Hepatocyte (in vitro differentiated cells): Measurements from ENCODE around the gene BCO1. TPM values are rescaled to one million over a fixed set of nuclear protein-coding genes. Genes with fewer than 3 reads are reported as not detected.

Experiments used
- DNase-seq: peaks from one replicate; pipeline ENCODE4 v3.0.0-alpha.2; 2016; ENCODE audit warnings: low spot score
- H2AFZ ChIP-seq: fragments of 200-600 bp; sonication (generic); 2 replicates; pipeline ENCODE4 v1.6.0; 2016; ENCODE audit warnings: antibody characterized with exemption, mild to moderate bottlenecking
- H3K27ac ChIP-seq: fragments of 200-600 bp; sonication (generic); 2 replicates; pipeline ENCODE4 v1.5.1; 2016; ENCODE audit warnings: mild to moderate bottlenecking
- H3K27me3 ChIP-seq: fragments of 200-600 bp; sonication (generic); 2 replicates; pipeline ENCODE4 v1.6.1; 2016
- H3K36me3 ChIP-seq: fragments of 200-600 bp; sonication (generic); replicated peaks from 2 replicates; pipeline ENCODE4 v1.5.1; 2016; ENCODE audit warnings: low read depth; ENCODE audit not compliant: insufficient read depth
- H3K4me1 ChIP-seq: fragments of 200-600 bp; sonication (generic); 2 replicates; pipeline ENCODE4 v1.5.1; 2016; ENCODE audit warnings: mild to moderate bottlenecking, moderate library complexity; ENCODE audit not compliant: insufficient read depth
- H3K4me2 ChIP-seq: fragments of 200-600 bp; sonication (generic); 2 replicates; pipeline ENCODE4 v1.6.0; 2016
- H3K4me3 ChIP-seq: fragments of 200-600 bp; sonication (generic); 2 replicates; pipeline ENCODE4 v1.5.1; 2016; ENCODE audit warnings: mild to moderate bottlenecking
- H3K79me2 ChIP-seq: fragments of 200-600 bp; sonication (generic); 2 replicates; pipeline ENCODE4 v1.6.0; 2017; ENCODE audit warnings: mild to moderate bottlenecking
- H3K9me2 ChIP-seq: fragments of 200-600 bp; sonication (generic); replicated peaks from 2 replicates; pipeline ENCODE4 v1.6.0; 2017; ENCODE audit warnings: mild to moderate bottlenecking; ENCODE audit not compliant: insufficient read depth
- H3K9me3 ChIP-seq: fragments of 200-600 bp; sonication (generic); 2 replicates; pipeline ENCODE4 v1.5.1; 2016; ENCODE audit warnings: low read depth, mild to moderate bottlenecking
- H4K20me1 ChIP-seq: fragments of 200-600 bp; sonication (generic); 2 replicates; pipeline ENCODE4 v1.6.0; 2016; ENCODE audit warnings: mild to moderate bottlenecking; ENCODE audit not compliant: insufficient read depth, poor library complexity, severe bottlenecking
- EZH2 ChIP-seq: fragments of 200-600 bp; sonication (generic); IDR thresholded peaks from 2 replicates; pipeline ENCODE4 v1.6.1; 2016; ENCODE audit warnings: antibody characterized with exemption, mild to moderate bottlenecking, borderline replicate concordance
- EZH2phosphoT487 ChIP-seq: fragments of 200-600 bp; sonication (generic); IDR thresholded peaks from one replicate; pipeline ENCODE4 v1.6.1; 2018; ENCODE audit warnings: antibody characterized with exemption, mild to moderate bottlenecking, low read depth, moderate library complexity; ENCODE audit not compliant: unreplicated experiment, severe bottlenecking
- WGBS: methylation state at CpG from one replicate; pipeline ENCODE4 v1.1.6; 2016; ENCODE audit warnings: low lambda C conversion rate; ENCODE audit errors: missing lambda C conversion rate; 5-methylcytosine and 5-hydroxymethylcytosine counted together
- polyA plus RNA-seq: library from polyadenylated mRNA; unstranded; fragments of >200 nt; fragmentation: Nextera tagmentation; extraction: Ambion mirVana; gene quantifications from 2 replicates; pipeline ENCODE4 v1.2.1, GENCODE V29; 2016
- total RNA-seq: library from RNA; depleted of rRNA; stranded (reverse); fragments of >200 nt; gene quantifications from 2 replicates; pipeline ENCODE4 v1.2.3, GENCODE V29; 2014
- TF ChIP-seq, protein P1 (sequence below): fragments of 200-600 bp; sonication (generic); IDR thresholded peaks from 2 replicates; pipeline ENCODE4 v1.5.1; 2016; ENCODE audit warnings: antibody characterized with exemption, mild to moderate bottlenecking; ENCODE audit not compliant: poor library complexity

BCO1 gene
- total and polyA plus RNA-seq, 2 experiments from 2014 or later: 1.6 to 2.4 TPM

DNA sequence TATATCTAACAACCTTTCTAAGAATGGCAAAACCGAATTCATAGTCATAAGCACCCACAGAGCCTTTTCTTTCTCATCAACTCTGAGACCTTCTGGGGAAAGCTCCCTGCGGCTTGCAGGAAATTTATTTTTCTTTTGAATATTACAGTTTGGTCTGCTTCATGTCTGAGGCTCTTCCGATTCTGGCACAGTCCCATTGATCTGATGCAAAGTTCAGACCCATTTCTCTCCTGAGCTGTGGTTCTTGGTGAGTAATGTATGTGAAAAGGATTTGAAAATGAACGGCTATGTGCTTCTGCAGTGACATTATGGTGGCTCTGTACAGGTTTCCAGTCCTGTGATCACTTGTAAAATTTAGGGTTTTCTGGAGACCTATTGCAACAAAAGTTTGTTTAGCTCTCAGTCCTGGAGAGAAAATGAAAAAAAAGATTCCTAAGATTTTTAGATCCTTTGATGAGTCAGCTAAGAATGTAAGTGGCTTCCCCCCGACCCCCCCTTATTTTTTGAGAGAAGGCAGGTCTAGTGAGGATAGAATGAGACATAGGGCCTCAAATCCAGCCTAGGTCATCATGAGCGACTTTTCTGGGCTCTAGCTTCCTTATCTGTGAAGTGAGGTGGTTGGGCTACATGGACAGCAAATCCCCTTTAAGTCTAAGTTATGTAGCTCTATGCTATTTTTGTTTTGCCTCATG, 80.9 kb downstream of the BCO1 start:
- Histone ChIP-seq H4K20me1 (no peaks in the 10 kb centered on the region), H3K27me3 (no peaks in the 10 kb centered on the region), H3K79me2 (peaks cover 87% of the 10 kb centered on the region), H3K9me2 (no peaks in the 10 kb centered on the region), H3K36me3 (no peaks in the 10 kb centered on the region), H3K4me1 (peaks cover 6% of the 10 kb centered on the region), H3K4me2 (peak overlapping the region; percentile 55), H3K4me3 (no peak overlapping the region), H2AFZ (no peak overlapping the region), H3K27ac (peak overlapping the region; percentile 18), H3K9me3 (no peaks in the 10 kb centered on the region)
- 60% methylated on average over 6 of the region's 6 CpGs for whole genome bisulfite sequencing
- DNase-seq: peak; percentile 66
- TF ChIP-seq, protein P1, sequence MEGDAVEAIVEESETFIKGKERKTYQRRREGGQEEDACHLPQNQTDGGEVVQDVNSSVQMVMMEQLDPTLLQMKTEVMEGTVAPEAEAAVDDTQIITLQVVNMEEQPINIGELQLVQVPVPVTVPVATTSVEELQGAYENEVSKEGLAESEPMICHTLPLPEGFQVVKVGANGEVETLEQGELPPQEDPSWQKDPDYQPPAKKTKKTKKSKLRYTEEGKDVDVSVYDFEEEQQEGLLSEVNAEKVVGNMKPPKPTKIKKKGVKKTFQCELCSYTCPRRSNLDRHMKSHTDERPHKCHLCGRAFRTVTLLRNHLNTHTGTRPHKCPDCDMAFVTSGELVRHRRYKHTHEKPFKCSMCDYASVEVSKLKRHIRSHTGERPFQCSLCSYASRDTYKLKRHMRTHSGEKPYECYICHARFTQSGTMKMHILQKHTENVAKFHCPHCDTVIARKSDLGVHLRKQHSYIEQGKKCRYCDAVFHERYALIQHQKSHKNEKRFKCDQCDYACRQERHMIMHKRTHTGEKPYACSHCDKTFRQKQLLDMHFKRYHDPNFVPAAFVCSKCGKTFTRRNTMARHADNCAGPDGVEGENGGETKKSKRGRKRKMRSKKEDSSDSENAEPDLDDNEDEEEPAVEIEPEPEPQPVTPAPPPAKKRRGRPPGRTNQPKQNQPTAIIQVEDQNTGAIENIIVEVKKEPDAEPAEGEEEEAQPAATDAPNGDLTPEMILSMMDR: no peak
- TF ChIP-seq EZH2 (no peak), EZH2phosphoT487 (no peak)

GRCh38 chr16:81321039-81321438, 82.5 kb downstream of the BCO1 start:
- peak overlapping the region; percentile 34 for H3K27ac ChIP-seq
- peaks cover 97% of the 10 kb centered on the region for H3K79me2 ChIP-seq

DNA sequence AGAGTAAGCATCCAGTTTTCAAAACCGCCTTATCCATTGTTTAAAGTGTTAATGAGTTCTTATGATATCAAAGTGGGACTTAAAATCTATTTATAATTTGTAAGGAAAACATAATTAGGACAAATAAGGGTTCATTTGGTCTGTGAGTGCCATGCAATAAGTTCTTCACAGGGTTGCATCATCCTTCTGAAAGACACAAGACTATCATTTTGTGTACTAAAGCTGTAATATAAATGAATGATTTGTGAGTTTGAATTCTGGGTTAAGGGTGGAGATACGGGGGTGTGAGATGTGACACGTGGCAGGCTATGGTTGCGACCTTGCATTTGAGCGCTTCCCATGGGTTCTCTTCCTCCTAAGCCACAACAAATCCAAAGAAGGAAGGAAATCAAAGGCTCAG, 83.0 kb downstream of the BCO1 start:
- 95% methylated on average over 5 of the region's 5 CpGs for WGBS
- Histone ChIP-seq H3K27ac (no peak overlapping the region), H2AFZ (no peak overlapping the region), H3K79me2 (peaks cover 95% of the 10 kb centered on the region), H3K9me2 (no peaks in the 10 kb centered on the region), H3K36me3 (no peaks in the 10 kb centered on the region), H3K9me3 (no peaks in the 10 kb centered on the region), H3K27me3 (no peaks in the 10 kb centered on the region), H3K4me3 (no peak overlapping the region), H3K4me1 (no peaks in the 10 kb centered on the region), H3K4me2 (no peak overlapping the region), H4K20me1 (no peaks in the 10 kb centered on the region)
- no peak for DNase-seq
- TF ChIP-seq, protein P1: no peak
- no peak for TF ChIP-seq EZH2phosphoT487
- no peak for TF ChIP-seq EZH2

More at GRCh38 chr16:81321039-81321438, 82.5 kb downstream of the BCO1 start:
- Histone ChIP-seq H3K9me3 (no peaks in the 10 kb centered on the region), H3K4me3 (no peak overlapping the region), H3K27me3 (no peaks in the 10 kb centered on the region), H3K9me2 (no peaks in the 10 kb centered on the region), H3K36me3 (no peaks in the 10 kb centered on the region), H3K4me1 (peaks cover 5% of the 10 kb centered on the region), H2AFZ (no peak overlapping the region), H3K4me2 (no peak overlapping the region), H4K20me1 (no peaks in the 10 kb centered on the region)
- no peak for DNase-seq
- 86% methylated on average over 2 of the region's 2 CpGs for WGBS
- TF ChIP-seq EZH2phosphoT487 (no peak), EZH2 (no peak)
- TF ChIP-seq, protein P1: no peak

- WGBS: 94% methylated on average over 6 of the region's 6 CpGs
- H3K4me1 ChIP-seq: no peaks in the 10 kb centered on the region
Observed at GRCh38 chr16:81324808-81325207, 86.3 kb downstream of the BCO1 start.

More at GRCh38 chr16:81324808-81325207, 86.3 kb downstream of the BCO1 start:
- H3K4me2 ChIP-seq: no peak overlapping the region
- no peaks in the 10 kb centered on the region for H3K27me3 ChIP-seq
- H3K36me3 ChIP-seq: no peaks in the 10 kb centered on the region
- no peak overlapping the region for H3K27ac ChIP-seq
- TF ChIP-seq, protein P1: no peak
- TF ChIP-seq EZH2 (no peak), EZH2phosphoT487 (no peak)
- H3K4me3 ChIP-seq: no peak overlapping the region
- no peak overlapping the region for H2AFZ ChIP-seq
- DNase-seq: no peak
- no peaks in the 10 kb centered on the region for H3K9me2 ChIP-seq
- peaks cover 5% of the 10 kb centered on the region for H4K20me1 ChIP-seq
- peaks cover 96% of the 10 kb centered on the region for H3K79me2 ChIP-seq
- H3K9me3 ChIP-seq: no peaks in the 10 kb centered on the region
